OCI-LY7 (cell line): ENCODE measurements around the gene KANSL1. TPM values are rescaled to one million over a fixed set of nuclear protein-coding genes. Genes with fewer than 3 reads are reported as not detected.

Experiments
- BruUV-seq: library from RNA; stranded (reverse); fragments of 400-500 nt; replicated peaks from 2 replicates; lab custom pipeline; 2021; lab: Mats Ljungman, UMichigan
- CTCF ChIA-PET: fragments of 300-600 bp; sonication (Branson Sonifier 250); formaldehyde crosslinking; loops from one replicate; lab custom pipeline; 2022; ENCODE audit warnings: antibody characterized with exemption; ENCODE audit not compliant: unreplicated experiment; lab: Charles Lee
- POLR2A ChIA-PET: fragments of 300-600 bp; sonication (Branson Sonifier 250); formaldehyde crosslinking; loops from one replicate; lab custom pipeline; 2022; ENCODE audit warnings: antibody characterized with exemption; lab: Charles Lee
- DNase-seq: peaks from one replicate; pipeline ENCODE4 v3.0.0-alpha.2; 2015; ENCODE audit warnings: low spot score
- H2AFZ ChIP-seq: fragments of 200-600 bp; sonication (generic), shearing (Covaris generic); 2 replicates; pipeline ENCODE4 v1.6.1; 2014; ENCODE audit warnings: mild to moderate bottlenecking, antibody characterized with exemption, low read length, moderate library complexity
- H3K27ac ChIP-seq: fragments of 200-600 bp; sonication (generic); 2 replicates; pipeline ENCODE4 v1.5.1; 2014; ENCODE audit warnings: mixed run types, low read depth, mild to moderate bottlenecking, moderate library complexity, low read length, inconsistent platforms; ENCODE audit not compliant: poor library complexity, severe bottlenecking
- H3K36me3 ChIP-seq: fragments of 200-600 bp; sonication (generic); 2 replicates; pipeline ENCODE4 v1.6.1; 2014; ENCODE audit warnings: mild to moderate bottlenecking, antibody characterized with exemption, low read length, moderate library complexity, mixed read lengths; ENCODE audit not compliant: insufficient read depth
- H3K4me1 ChIP-seq: fragments of 200-600 bp; sonication (generic); 2 replicates; pipeline ENCODE4 v1.5.1; 2014; ENCODE audit warnings: mild to moderate bottlenecking, low read length; ENCODE audit not compliant: insufficient read depth, poor library complexity, severe bottlenecking
- H3K4me2 ChIP-seq: fragments of 200-600 bp; sonication (generic); 2 replicates; pipeline ENCODE4 v1.6.1; 2014; ENCODE audit warnings: mild to moderate bottlenecking, low read length
- H3K4me3 ChIP-seq: fragments of 200-600 bp; sonication (generic); 2 replicates; pipeline ENCODE4 v1.5.1; 2014; ENCODE audit warnings: mild to moderate bottlenecking, low read depth, low read length; ENCODE audit not compliant: poor library complexity, severe bottlenecking
- H3K79me2 ChIP-seq: fragments of 200-600 bp; sonication (generic); 2 replicates; pipeline ENCODE4 v1.6.1; 2016; ENCODE audit warnings: low read depth, mild to moderate bottlenecking, low read length, moderate library complexity, mixed read lengths; ENCODE audit not compliant: insufficient read depth
- H3K9me2 ChIP-seq: fragments of 200-600 bp; sonication (generic); 2 replicates; pipeline ENCODE4 v1.6.1; 2016; ENCODE audit warnings: mild to moderate bottlenecking, low read length, mixed read lengths; ENCODE audit not compliant: insufficient read depth
- H3K9me3 ChIP-seq: fragments of 200-600 bp; sonication (generic); 2 replicates; pipeline ENCODE4 v1.6.1; 2014; ENCODE audit warnings: mild to moderate bottlenecking, mixed run types, low read length, mixed read lengths
- H4K20me1 ChIP-seq: fragments of 200-600 bp; sonication (generic); 2 replicates; pipeline ENCODE4 v1.6.1; 2014; ENCODE audit warnings: mild to moderate bottlenecking, antibody characterized with exemption, low read length, moderate library complexity, mixed read lengths; ENCODE audit not compliant: insufficient read depth
- EZH2phosphoT487 ChIP-seq: fragments of 200-600 bp; sonication (generic); IDR thresholded peaks from 2 replicates; pipeline ENCODE4 v1.6.1; 2018; ENCODE audit warnings: low read depth, borderline replicate concordance, mild to moderate bottlenecking, mixed run types, antibody characterized with exemption, low read length, moderate library complexity, mixed read lengths
- intact Hi-C: fragments of 100-400 bp; cut with micrococcal nuclease; formaldehyde crosslinking; loops from one replicate; pipeline ENCODE4 v1.10.0; 2022; ENCODE audit not compliant: unreplicated experiment
- total RNA-seq, 2 experiments: library from RNA; depleted of rRNA in 1 of 2; stranded (reverse); fragments of >200 nt in 1 of 2; shearing (Covaris generic) in 1 of 2; gene quantifications; 2 replicates each; pipeline ENCODE4 v1.2.3, GENCODE V29; 2014 to 2022
- TF ChIP-seq, protein P1 (sequence below): fragments of 200-600 bp; sonication (generic); conservative IDR thresholded peaks from 2 replicates; pipeline ENCODE4 v1.5.1; 2014; ENCODE audit warnings: mild to moderate bottlenecking, antibody characterized with exemption, low read length, moderate library complexity, mixed read lengths

KANSL1 gene
- total RNA-seq, 2 experiments from 2014 or later, result 96.9 to 129 TPM

- Histone ChIP-seq H3K36me3 (no peaks in the 10 kb centered on the region), H3K27ac (no peak overlapping the region), H3K79me2 (no peaks in the 10 kb centered on the region), H3K9me3 (no peaks in the 10 kb centered on the region), H3K4me1 (no peaks in the 10 kb centered on the region), H4K20me1 (no peaks in the 10 kb centered on the region), H2AFZ (no peak overlapping the region), H3K9me2 (no peaks in the 10 kb centered on the region), H3K4me3 (no peak overlapping the region), H3K4me2 (no peak overlapping the region)
- TF ChIP-seq EZH2phosphoT487, result no peak
- TF ChIP-seq, protein P1, sequence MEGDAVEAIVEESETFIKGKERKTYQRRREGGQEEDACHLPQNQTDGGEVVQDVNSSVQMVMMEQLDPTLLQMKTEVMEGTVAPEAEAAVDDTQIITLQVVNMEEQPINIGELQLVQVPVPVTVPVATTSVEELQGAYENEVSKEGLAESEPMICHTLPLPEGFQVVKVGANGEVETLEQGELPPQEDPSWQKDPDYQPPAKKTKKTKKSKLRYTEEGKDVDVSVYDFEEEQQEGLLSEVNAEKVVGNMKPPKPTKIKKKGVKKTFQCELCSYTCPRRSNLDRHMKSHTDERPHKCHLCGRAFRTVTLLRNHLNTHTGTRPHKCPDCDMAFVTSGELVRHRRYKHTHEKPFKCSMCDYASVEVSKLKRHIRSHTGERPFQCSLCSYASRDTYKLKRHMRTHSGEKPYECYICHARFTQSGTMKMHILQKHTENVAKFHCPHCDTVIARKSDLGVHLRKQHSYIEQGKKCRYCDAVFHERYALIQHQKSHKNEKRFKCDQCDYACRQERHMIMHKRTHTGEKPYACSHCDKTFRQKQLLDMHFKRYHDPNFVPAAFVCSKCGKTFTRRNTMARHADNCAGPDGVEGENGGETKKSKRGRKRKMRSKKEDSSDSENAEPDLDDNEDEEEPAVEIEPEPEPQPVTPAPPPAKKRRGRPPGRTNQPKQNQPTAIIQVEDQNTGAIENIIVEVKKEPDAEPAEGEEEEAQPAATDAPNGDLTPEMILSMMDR, result no peak
- CTCF ChIA-PET, result no interaction called here
- no peak for DNase-seq
- intact Hi-C loops, result loop anchor here (2.0 kb wide), 1 partner anchor 209 kb away; no protein-coding TSS in a partner anchor
- POLR2A ChIA-PET, result no interaction called here
- no TSS peak for BruUV-seq
These were observed 189.1 kb downstream of the KANSL1 start for GRCh38 chr17:46003907-46004748.

GRCh38 chr17:46002973-46003316 lies 190.3 kb downstream of the KANSL1 start:
- POLR2A ChIA-PET, result no interaction called here
- no peak overlapping the region for H3K27ac ChIP-seq
- no TSS peak for BruUV-seq
- no peaks in the 10 kb centered on the region for H3K36me3 ChIP-seq
- intact Hi-C loops, result loop anchor here (2.0 kb wide), 1 partner anchor 210 kb away; no protein-coding TSS in a partner anchor
- no peaks in the 10 kb centered on the region for H3K79me2 ChIP-seq
- no peaks in the 10 kb centered on the region for H3K9me2 ChIP-seq
- no peaks in the 10 kb centered on the region for H3K9me3 ChIP-seq
- no peak overlapping the region for H3K4me2 ChIP-seq
- TF ChIP-seq, protein P1, result no peak
- no peak for TF ChIP-seq EZH2phosphoT487
- H3K4me3 ChIP-seq, result no peak overlapping the region
- no peak for DNase-seq
- no peaks in the 10 kb centered on the region for H4K20me1 ChIP-seq
- CTCF ChIA-PET, result no interaction called here
- peak overlapping the region; percentile 62; the same call in 1 of the 2 replicates for H2AFZ ChIP-seq
- H3K4me1 ChIP-seq, result no peaks in the 10 kb centered on the region
